ENCODE data around the gene OCA2.

OCA2 gene

GRCh38 chr15:27933562-27933961, 165.6 kb downstream of the OCA2 start:
- Histone ChIP-seq H3K9me3 (ENCODE audit: control insufficient read depth in 1 of 2, low read length in 2 of 2) (peaks cover 16 to 17% of the 10 kb centered on the region in 2 donors), H3K27ac (ENCODE audit: low read depth, low read length) (no peak overlapping the region), H3K9ac (ENCODE audit: low read depth in 1 of 2, low read length in 2 of 2) (no peak overlapping the region), H3K36me3 (ENCODE audit: control insufficient read depth in 1 of 2, insufficient read depth in 2 of 2, low read length in 2 of 2) (no peaks in the 10 kb centered on the region), H3K4me3 (ENCODE audit: low read depth in 1 of 2, low read length in 2 of 2) (no peak overlapping the region), H3K27me3 (ENCODE audit: control insufficient read depth in 1 of 2, insufficient read depth in 2 of 2, low read length in 2 of 2) (no peaks in the 10 kb centered on the region), H3K4me1 (ENCODE audit: control insufficient read depth in 1 of 2, insufficient read depth in 2 of 2, low read length in 2 of 2) (no peaks in the 10 kb centered on the region)

- H3K27me3 ChIP-seq (ENCODE audit: control insufficient read depth in 1 of 2, insufficient read depth in 2 of 2, low read length in 2 of 2): no peaks in the 10 kb centered on the region
- H3K9me3 ChIP-seq (ENCODE audit: control insufficient read depth in 1 of 2, low read length in 2 of 2): peaks cover 13 to 16% of the 10 kb centered on the region in 2 donors
- H3K4me1 ChIP-seq (ENCODE audit: control insufficient read depth in 1 of 2, insufficient read depth in 2 of 2, low read length in 2 of 2): no peaks in the 10 kb centered on the region
- H3K4me3 ChIP-seq (ENCODE audit: low read depth in 1 of 2, low read length in 2 of 2): no peak overlapping the region
- no peak overlapping the region for H3K27ac ChIP-seq (ENCODE audit: low read depth, low read length)
- H3K36me3 ChIP-seq (ENCODE audit: control insufficient read depth in 1 of 2, insufficient read depth in 2 of 2, low read length in 2 of 2): no peaks in the 10 kb centered on the region
- H3K9ac ChIP-seq (ENCODE audit: low read depth in 1 of 2, low read length in 2 of 2): no peak overlapping the region
Observed at GRCh38 chr15:27932600-27932999, 166.5 kb downstream of the OCA2 start.

- H3K9me3 ChIP-seq (ENCODE audit: control insufficient read depth in 1 of 2, low read length in 2 of 2): peaks cover 9 to 16% of the 10 kb centered on the region in 2 donors
- no peak overlapping the region for H3K4me3 ChIP-seq (ENCODE audit: low read depth in 1 of 2, low read length in 2 of 2)
- no peak overlapping the region for H3K27ac ChIP-seq (ENCODE audit: low read depth, low read length)
- no peak overlapping the region for H3K9ac ChIP-seq (ENCODE audit: low read depth in 1 of 2, low read length in 2 of 2)
- no peaks in the 10 kb centered on the region for H3K27me3 ChIP-seq (ENCODE audit: control insufficient read depth in 1 of 2, insufficient read depth in 2 of 2, low read length in 2 of 2)
- no peaks in the 10 kb centered on the region for H3K36me3 ChIP-seq (ENCODE audit: control insufficient read depth in 1 of 2, insufficient read depth in 2 of 2, low read length in 2 of 2)
- H3K4me1 ChIP-seq (ENCODE audit: control insufficient read depth in 1 of 2, insufficient read depth in 2 of 2, low read length in 2 of 2): no peaks in the 10 kb centered on the region
Observed at GRCh38 chr15:27928386-27928785, 170.7 kb downstream of the OCA2 start.

- Histone ChIP-seq H3K9me3 (ENCODE audit: control insufficient read depth in 1 of 2, low read length in 2 of 2) (peaks cover 13 to 25% of the 10 kb centered on the region in 2 donors), H3K9ac (ENCODE audit: low read depth in 1 of 2, low read length in 2 of 2) (no peak overlapping the region), H3K27ac (ENCODE audit: low read depth, low read length) (no peak overlapping the region), H3K27me3 (ENCODE audit: control insufficient read depth in 1 of 2, insufficient read depth in 2 of 2, low read length in 2 of 2) (no peaks in the 10 kb centered on the region), H3K4me1 (ENCODE audit: control insufficient read depth in 1 of 2, insufficient read depth in 2 of 2, low read length in 2 of 2) (no peaks in the 10 kb centered on the region), H3K4me3 (ENCODE audit: low read depth in 1 of 2, low read length in 2 of 2) (no peak overlapping the region), H3K36me3 (ENCODE audit: control insufficient read depth in 1 of 2, insufficient read depth in 2 of 2, low read length in 2 of 2) (no peaks in the 10 kb centered on the region)
Observed at GRCh38 chr15:27912283-27912682, 186.8 kb downstream of the OCA2 start.

GRCh38 chr15:27906802-27907201, 192.3 kb downstream of the OCA2 start:
- Histone ChIP-seq H3K4me3 (ENCODE audit: low read depth in 1 of 2, low read length in 2 of 2) (no peak overlapping the region), H3K9me3 (ENCODE audit: control insufficient read depth in 1 of 2, low read length in 2 of 2) (peaks cover 16 to 22% of the 10 kb centered on the region in 2 donors), H3K36me3 (ENCODE audit: control insufficient read depth in 1 of 2, insufficient read depth in 2 of 2, low read length in 2 of 2) (no peaks in the 10 kb centered on the region), H3K27ac (ENCODE audit: low read depth, low read length) (no peak overlapping the region), H3K9ac (ENCODE audit: low read depth in 1 of 2, low read length in 2 of 2) (no peak overlapping the region), H3K4me1 (ENCODE audit: control insufficient read depth in 1 of 2, insufficient read depth in 2 of 2, low read length in 2 of 2) (no peaks in the 10 kb centered on the region), H3K27me3 (ENCODE audit: control insufficient read depth in 1 of 2, insufficient read depth in 2 of 2, low read length in 2 of 2) (no peaks in the 10 kb centered on the region)

- Histone ChIP-seq H3K27me3 (ENCODE audit: control insufficient read depth in 1 of 2, insufficient read depth in 2 of 2, low read length in 2 of 2) (no peaks in the 10 kb centered on the region), H3K4me1 (ENCODE audit: control insufficient read depth in 1 of 2, insufficient read depth in 2 of 2, low read length in 2 of 2) (no peaks in the 10 kb centered on the region), H3K27ac (ENCODE audit: low read depth, low read length) (no peak overlapping the region), H3K4me3 (ENCODE audit: low read depth in 1 of 2, low read length in 2 of 2) (no peak overlapping the region), H3K36me3 (ENCODE audit: control insufficient read depth in 1 of 2, insufficient read depth in 2 of 2, low read length in 2 of 2) (no peaks in the 10 kb centered on the region), H3K9ac (ENCODE audit: low read depth in 1 of 2, low read length in 2 of 2) (no peak overlapping the region), H3K9me3 (ENCODE audit: control insufficient read depth in 1 of 2, low read length in 2 of 2) (peaks cover 18 to 24% of the 10 kb centered on the region in 2 donors)
Observed at GRCh38 chr15:27903405-27903804, 195.7 kb downstream of the OCA2 start.

GRCh38 chr15:27902680-27903385, 196.3 kb downstream of the OCA2 start:
- Histone ChIP-seq H3K4me3 (ENCODE audit: low read depth in 1 of 2, low read length in 2 of 2) (no peak overlapping the region), H3K27ac (ENCODE audit: low read depth, low read length) (no peak overlapping the region), H3K36me3 (ENCODE audit: control insufficient read depth in 1 of 2, insufficient read depth in 2 of 2, low read length in 2 of 2) (no peaks in the 10 kb centered on the region), H3K9ac (ENCODE audit: low read depth in 1 of 2, low read length in 2 of 2) (no peak overlapping the region), H3K27me3 (ENCODE audit: control insufficient read depth in 1 of 2, insufficient read depth in 2 of 2, low read length in 2 of 2) (no peaks in the 10 kb centered on the region), H3K9me3 (ENCODE audit: control insufficient read depth in 1 of 2, low read length in 2 of 2) (peaks cover 18 to 22% of the 10 kb centered on the region in 2 donors), H3K4me1 (ENCODE audit: control insufficient read depth in 1 of 2, insufficient read depth in 2 of 2, low read length in 2 of 2) (no peaks in the 10 kb centered on the region)

- Histone ChIP-seq H3K27ac (ENCODE audit: low read depth, low read length) (no peak overlapping the region), H3K9me3 (ENCODE audit: control insufficient read depth in 1 of 2, low read length in 2 of 2) (peaks cover 18 to 35% of the 10 kb centered on the region in 2 donors), H3K27me3 (ENCODE audit: control insufficient read depth in 1 of 2, insufficient read depth in 2 of 2, low read length in 2 of 2) (no peaks in the 10 kb centered on the region), H3K36me3 (ENCODE audit: control insufficient read depth in 1 of 2, insufficient read depth in 2 of 2, low read length in 2 of 2) (no peaks in the 10 kb centered on the region), H3K9ac (ENCODE audit: low read depth in 1 of 2, low read length in 2 of 2) (no peak overlapping the region), H3K4me3 (ENCODE audit: low read depth in 1 of 2, low read length in 2 of 2) (no peak overlapping the region), H3K4me1 (ENCODE audit: control insufficient read depth in 1 of 2, insufficient read depth in 2 of 2, low read length in 2 of 2) (no peaks in the 10 kb centered on the region)
Observed at GRCh38 chr15:27899583-27900285, 199.4 kb downstream of the OCA2 start.

- Histone ChIP-seq H3K27ac (ENCODE audit: low read depth, low read length) (no peak overlapping the region), H3K27me3 (ENCODE audit: control insufficient read depth in 1 of 2, insufficient read depth in 2 of 2, low read length in 2 of 2) (no peaks in the 10 kb centered on the region), H3K36me3 (ENCODE audit: control insufficient read depth in 1 of 2, insufficient read depth in 2 of 2, low read length in 2 of 2) (no peaks in the 10 kb centered on the region), H3K9me3 (ENCODE audit: control insufficient read depth in 1 of 2, low read length in 2 of 2) (peaks cover 28 to 35% of the 10 kb centered on the region in 2 donors), H3K4me1 (ENCODE audit: control insufficient read depth in 1 of 2, insufficient read depth in 2 of 2, low read length in 2 of 2) (no peaks in the 10 kb centered on the region), H3K9ac (ENCODE audit: low read depth in 1 of 2, low read length in 2 of 2) (no peak overlapping the region), H3K4me3 (ENCODE audit: low read depth in 1 of 2, low read length in 2 of 2) (no peak overlapping the region)
Observed at GRCh38 chr15:27897481-27897880, 201.6 kb downstream of the OCA2 start.

GRCh38 chr15:27894645-27895044, 204.5 kb downstream of the OCA2 start:
- no peak overlapping the region for H3K27ac ChIP-seq (ENCODE audit: low read depth, low read length)
- H3K27me3 ChIP-seq (ENCODE audit: control insufficient read depth in 1 of 2, insufficient read depth in 2 of 2, low read length in 2 of 2): no peaks in the 10 kb centered on the region
- H3K4me1 ChIP-seq (ENCODE audit: control insufficient read depth in 1 of 2, insufficient read depth in 2 of 2, low read length in 2 of 2): no peaks in the 10 kb centered on the region

More at GRCh38 chr15:27894645-27895044, 204.5 kb downstream of the OCA2 start:
- no peak overlapping the region for H3K4me3 ChIP-seq (ENCODE audit: low read depth in 1 of 2, low read length in 2 of 2)
- H3K9ac ChIP-seq (ENCODE audit: low read depth in 1 of 2, low read length in 2 of 2): no peak overlapping the region
- H3K9me3 ChIP-seq (ENCODE audit: control insufficient read depth in 1 of 2, low read length in 2 of 2): peaks cover 25 to 31% of the 10 kb centered on the region in 2 donors
- H3K36me3 ChIP-seq (ENCODE audit: control insufficient read depth in 1 of 2, insufficient read depth in 2 of 2, low read length in 2 of 2): no peaks in the 10 kb centered on the region

Measured in duodenal mucosa (tissue), 2 donors.